ENCODE data around the gene TMEM184B.

DNA sequence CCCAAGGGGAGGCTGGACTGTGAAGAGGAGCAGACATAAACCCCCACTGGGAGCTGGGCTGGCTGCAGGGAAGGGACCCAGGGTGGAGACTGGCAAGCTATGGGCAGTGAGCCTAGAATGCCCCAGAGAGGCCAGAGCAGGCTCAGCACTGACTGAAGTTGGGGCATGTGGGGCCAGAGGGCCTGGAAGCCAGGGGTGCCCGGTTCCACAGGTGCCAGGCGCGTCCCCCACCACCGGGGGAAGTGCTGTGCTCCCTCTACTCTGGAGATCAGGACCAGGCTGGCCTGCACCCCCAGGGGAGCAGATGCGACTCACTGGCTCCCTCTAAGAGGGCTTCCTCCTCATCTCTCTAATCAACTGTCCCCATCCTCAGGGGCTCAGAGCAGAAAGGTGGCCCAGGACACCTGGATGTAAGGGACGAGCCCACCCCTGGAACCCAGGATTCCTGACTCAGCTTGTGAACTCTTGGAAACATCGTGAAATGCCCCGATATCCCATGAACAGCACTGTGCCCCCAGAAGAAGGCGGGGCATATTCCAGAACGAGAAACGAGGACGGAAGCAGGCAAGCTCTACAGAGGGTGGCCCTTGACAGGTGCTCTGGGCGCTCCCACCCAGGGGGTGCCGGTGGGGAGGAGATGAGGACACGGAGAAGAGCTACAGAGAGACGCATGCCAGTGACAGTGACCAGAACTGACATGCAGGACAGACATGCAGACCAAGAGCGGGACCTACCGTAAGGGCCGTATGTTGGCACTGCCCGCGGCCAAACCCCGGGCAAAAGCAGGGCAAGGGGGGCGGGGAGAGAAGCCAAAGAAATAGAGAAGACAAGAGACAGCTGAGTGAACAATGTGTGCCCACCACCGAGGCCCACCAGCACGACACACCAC is 50.7 kb downstream of the TMEM184B start:
- no peak for TF ChIP-seq CTCF (IDR thresholded peaks at IDR 0.05)
- no peak for TF ChIP-seq POLR2AphosphoS5 (IDR thresholded peaks at IDR 0.05; ENCODE audit: low read depth, low read length)
- TF ChIP-seq, protein P1, sequence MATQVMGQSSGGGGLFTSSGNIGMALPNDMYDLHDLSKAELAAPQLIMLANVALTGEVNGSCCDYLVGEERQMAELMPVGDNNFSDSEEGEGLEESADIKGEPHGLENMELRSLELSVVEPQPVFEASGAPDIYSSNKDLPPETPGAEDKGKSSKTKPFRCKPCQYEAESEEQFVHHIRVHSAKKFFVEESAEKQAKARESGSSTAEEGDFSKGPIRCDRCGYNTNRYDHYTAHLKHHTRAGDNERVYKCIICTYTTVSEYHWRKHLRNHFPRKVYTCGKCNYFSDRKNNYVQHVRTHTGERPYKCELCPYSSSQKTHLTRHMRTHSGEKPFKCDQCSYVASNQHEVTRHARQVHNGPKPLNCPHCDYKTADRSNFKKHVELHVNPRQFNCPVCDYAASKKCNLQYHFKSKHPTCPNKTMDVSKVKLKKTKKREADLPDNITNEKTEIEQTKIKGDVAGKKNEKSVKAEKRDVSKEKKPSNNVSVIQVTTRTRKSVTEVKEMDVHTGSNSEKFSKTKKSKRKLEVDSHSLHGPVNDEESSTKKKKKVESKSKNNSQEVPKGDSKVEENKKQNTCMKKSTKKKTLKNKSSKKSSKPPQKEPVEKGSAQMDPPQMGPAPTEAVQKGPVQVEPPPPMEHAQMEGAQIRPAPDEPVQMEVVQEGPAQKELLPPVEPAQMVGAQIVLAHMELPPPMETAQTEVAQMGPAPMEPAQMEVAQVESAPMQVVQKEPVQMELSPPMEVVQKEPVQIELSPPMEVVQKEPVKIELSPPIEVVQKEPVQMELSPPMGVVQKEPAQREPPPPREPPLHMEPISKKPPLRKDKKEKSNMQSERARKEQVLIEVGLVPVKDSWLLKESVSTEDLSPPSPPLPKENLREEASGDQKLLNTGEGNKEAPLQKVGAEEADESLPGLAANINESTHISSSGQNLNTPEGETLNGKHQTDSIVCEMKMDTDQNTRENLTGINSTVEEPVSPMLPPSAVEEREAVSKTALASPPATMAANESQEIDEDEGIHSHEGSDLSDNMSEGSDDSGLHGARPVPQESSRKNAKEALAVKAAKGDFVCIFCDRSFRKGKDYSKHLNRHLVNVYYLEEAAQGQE (IDR thresholded peaks at IDR 0.05; ENCODE audit: insufficient read depth in 1 of 2, low read depth in 2 of 2, low read length in 1 of 2) = no peak

Data from Panc1 (cell line).